CD4-positive, alpha-beta T cell treated with Interleukin-6 for 4 hours (primary cell): ENCODE results near the gene TUBB4B.
A peak's percentile ranks its signal among the peaks of the same experiment; 100 is the strongest.
"Not testable (repeated sequence)": the region's sequence is repeated elsewhere in the genome, so short reads cannot be mapped to it uniquely, and the experiment has no call there.

Experiments used
- DNase-seq: peaks from one replicate; pipeline ENCODE4 v3.0.0-alpha.2; 2020; ENCODE audit warnings: mixed read lengths

The TUBB4B gene

DNA sequence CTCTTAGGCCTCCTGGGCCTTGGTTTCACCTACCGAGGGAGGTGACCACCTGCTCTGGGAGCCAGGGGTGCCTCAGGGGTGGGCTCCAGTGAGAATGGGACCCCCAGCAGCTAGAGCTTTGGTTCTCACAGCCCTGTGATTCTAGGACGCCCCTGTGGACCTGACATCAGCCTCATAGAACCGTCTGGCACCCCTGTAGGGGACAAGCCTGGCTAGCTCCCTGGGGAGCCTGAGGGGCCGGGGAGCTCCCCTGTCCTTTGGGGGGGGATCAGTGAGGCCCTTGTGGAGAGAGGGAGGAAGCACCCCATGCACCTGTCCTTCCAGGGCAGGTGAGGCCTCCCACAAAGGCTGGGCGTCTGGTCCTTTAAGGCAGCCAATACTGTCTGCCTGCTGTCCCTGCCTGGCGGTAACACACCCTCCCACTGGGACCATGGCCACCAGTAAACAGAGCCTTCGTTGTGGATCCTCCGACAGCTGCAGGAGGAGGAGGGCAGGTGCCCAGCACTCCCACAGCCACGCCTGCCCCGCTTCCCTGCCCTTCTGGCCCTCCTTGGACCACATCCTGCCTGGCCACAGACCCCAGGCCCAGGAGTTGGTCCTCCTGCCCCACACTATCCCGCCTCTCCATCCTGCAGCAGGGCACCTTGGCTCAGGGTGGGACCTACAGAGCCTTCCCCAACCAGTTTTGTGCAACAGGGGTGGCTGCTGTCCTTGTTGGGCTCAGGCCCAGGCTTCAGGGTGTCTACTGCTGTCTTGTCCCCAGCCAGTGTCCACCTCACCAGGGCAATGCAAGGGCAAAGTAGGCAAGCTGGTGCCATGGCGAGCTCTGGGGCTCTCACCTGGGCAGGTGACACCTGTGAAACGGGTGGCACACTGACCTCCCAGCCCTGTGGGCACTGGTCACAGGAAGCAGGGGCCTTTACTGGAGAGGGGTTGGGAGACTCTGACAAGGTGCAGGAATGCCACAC, 3.0 kb upstream of the TUBB4B start:
- no peak for DNase-seq

DNA sequence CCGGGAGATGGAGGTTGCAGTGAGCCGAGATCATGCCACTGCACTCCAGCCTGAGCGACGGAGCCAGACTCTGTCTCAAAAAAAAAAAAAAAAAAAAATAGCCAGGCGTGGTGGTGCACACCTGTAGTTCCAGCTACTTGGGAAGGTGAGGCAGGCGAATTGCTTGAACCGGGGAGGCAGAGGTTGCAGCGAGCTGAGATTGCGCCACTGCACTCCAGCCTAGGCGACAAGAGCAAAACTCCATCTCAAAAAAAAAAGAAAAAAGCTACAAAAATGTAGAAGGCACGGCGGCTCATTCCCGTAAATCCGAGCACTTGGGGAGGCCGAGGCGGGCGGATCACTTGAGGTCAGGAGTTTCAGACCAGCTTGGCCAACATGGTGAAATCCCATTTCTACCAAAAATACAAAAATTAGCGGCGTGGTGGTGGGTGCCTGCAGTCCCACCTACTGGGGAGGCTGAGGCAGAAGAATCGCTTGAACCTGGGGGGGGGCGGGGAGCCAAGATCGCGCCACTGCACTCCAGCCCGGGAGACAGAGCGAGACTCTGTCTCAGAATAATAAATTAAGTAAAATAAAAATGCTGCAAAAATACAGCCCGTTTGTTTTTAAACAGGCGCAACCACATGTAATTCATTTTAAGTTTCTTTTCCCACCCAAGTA, 1.4 kb upstream of the TUBB4B start:
- DNase-seq, result not testable (repeated sequence)

- peak; percentile 72 for DNase-seq
Observed at GRCh38 chr9:137240318-137240840, 708 bp upstream of the TUBB4B start.

- DNase-seq, result peak; percentile 84
Observed at GRCh38 chr9:137241490-137242268, 592 bp downstream of the TUBB4B start.

GRCh38 chr9:137242269-137243203, 1.4 kb downstream of the TUBB4B start:
- no peak for DNase-seq

DNA sequence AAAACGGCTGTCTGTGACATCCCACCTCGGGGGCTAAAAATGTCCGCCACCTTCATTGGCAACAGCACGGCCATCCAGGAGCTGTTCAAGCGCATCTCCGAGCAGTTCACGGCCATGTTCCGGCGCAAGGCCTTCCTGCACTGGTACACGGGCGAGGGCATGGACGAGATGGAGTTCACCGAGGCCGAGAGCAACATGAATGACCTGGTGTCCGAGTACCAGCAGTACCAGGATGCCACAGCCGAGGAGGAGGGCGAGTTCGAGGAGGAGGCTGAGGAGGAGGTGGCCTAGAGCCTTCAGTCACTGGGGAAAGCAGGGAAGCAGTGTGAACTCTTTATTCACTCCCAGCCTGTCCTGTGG, 2.2 kb downstream of the TUBB4B start:
- not testable (repeated sequence) for DNase-seq

- DNase-seq, result no peak
Observed at GRCh38 chr9:137243626-137244485, 2.8 kb downstream of the TUBB4B start.

GRCh38 chr9:137244486-137245449, 3.7 kb downstream of the TUBB4B start:
- DNase-seq, result no peak

DNA sequence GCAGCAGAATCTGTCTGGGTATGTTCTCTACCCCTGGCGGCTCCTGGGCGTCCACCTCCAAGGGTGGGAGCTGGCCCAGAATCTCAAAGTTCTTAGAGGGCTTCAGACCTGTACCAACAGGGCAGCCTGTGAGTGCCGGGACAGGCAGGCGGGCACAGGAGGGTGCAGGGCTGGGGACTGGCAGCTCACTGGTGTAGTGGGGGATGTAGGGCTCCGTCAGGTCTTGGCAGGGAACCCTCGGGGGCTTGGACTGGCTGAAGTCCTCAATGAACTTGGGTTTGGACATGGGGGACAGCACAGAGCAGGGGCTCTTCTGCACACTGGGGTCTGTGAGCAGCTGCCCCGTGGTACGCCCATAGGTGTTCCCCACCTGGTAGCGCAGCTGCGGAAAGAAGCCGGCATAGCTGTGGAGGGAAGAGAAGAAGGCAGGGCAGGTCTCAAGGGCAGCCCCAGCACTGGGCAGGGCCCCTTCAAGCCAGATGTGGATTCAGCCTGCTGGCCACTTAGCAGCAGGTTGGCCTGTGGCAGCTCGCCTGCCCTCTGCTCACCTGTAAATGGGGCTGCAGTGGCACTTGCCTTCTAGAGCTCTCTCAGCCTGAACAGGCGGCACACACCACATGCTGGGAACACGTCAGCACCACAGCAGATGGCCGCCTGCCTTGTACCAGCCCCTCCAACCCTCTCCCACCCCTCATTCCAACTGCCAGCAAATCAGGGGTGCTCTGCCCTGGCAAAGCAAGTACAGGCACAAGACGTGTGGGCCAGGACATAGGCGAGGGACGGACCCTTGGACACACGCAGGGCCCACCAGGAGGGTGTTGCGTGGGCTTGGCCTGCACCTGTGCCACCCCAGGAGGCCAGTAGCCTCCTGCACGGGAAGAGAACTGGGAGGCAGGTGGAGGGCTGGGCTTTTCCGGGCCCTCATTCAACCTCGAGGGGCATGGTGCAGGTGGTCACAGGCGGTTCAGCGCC, 4.6 kb downstream of the TUBB4B start:
- DNase-seq, result no peak

GRCh38 chr9:137247135-137247915, 6.2 kb downstream of the TUBB4B start:
- no peak for DNase-seq

DNA sequence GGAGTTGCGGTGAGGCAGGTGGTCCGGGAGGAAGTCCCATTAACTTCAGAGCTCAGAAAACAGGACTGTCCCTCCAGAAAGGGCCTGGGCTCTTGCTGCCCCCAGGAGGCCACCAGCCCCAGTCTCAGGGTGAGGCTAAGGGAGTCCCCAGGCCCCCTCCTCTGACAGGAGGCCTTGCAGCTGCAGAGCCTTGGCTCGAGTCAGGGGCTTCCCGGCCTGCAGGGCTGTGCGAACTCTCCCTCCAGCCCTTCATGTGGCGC, 6.8 kb downstream of the TUBB4B start:
- no peak for DNase-seq

DNA sequence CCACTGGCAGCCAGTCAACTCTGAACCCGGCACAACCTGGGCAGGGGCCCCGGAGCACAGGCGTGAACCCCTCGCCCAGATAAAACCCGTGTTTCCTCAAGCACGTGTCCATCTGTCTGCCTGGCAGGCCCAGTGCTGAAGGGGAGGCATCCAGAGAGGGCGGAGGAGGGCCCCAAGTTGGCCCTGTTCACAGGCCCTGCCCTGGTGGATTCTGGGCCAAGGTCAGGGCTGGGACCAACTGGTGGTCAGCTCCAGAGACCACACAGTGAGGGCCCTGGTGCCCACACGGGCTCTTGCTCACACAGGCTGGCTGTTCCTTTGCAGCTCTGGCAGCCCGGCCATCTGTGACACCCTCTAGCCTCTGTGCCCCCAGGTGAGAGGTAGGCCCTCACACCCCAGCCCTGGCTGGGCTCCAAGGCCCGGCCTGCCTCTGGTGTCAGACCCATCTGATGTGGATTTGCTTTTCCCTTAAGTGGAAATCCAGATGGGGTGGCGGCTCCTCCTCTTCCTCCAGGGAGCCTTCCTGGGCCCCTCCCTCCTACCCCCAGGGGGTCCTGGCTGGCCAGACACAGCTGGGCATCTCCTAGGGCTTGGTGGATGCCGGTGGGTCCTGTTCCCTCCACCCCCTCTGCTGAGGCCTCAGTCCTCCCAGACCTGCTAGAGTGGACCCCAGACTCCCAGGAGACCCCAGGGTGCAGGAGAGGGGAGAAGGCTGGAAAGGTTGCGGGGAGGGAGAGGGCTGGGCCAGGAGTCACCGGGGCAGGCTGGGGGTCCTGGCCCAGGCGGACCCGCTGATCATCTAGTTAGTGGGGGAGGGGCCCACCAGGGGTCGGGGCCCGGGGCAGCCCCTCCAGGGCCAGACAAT, 9.5 kb downstream of the TUBB4B start:
- no peak for DNase-seq

GRCh38 chr9:137251194-137251461, 10.0 kb downstream of the TUBB4B start, which contains the start of gene STPG3:
Gene STPG3, plus strand, starts transcription at chr9:137251286. Its CDS starts 1 bp downstream, at chr9:137251287.
- DNase-seq, result no peak

GRCh38 chr9:137251490-137252268, 10.6 kb downstream of the TUBB4B start:
- no peak for DNase-seq

GRCh38 chr9:137252555-137253506, 11.7 kb downstream of the TUBB4B start:
- no peak for DNase-seq
